ENCODE data around the gene ZNF284. TPM values are rescaled to one million over a fixed set of nuclear protein-coding genes. Genes with fewer than 3 reads are reported as not detected.

ZNF284 gene
- total and polyA plus RNA-seq, 2 donors (not counting 1 experiment from before 2014, with no cell fraction given): 2.1 to 3.3 TPM

DNA sequence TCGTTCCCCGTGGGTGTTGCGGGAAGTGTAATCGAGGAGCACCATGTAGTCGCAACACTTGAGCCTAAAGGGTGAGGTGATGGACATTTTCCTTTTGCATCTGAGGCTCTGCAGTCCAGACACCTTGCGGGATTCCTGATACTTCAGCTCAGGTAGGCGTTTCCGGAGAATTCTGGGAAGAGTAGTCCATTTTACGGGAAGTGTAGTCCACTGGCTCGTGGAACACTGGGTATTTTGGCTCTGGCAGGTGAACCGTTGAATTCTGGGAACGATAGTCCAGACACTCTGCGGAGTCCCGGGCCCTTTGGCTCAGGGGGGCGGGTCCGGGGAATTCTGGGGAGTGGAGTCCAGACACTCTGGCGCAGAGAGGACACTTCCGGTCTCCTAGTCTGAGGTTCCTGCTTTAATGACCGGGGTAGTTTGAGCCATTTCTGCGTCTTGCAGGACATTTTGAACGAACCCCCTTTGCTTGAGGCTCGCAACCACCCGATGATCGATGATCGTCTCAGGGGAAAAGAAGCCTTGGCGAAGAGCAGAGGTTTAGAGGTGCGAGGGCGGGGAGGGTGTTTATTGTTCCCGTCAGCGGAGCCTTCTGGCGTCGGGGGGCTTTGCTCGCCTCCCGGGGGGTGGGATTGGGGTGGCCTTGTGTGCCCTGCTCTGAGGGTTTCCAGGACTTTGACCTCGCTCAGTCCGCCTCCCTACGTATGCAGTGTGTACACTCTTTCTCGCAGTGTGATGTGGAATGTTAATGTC, 20.1 kb upstream of the ZNF284 start, which contains the start of gene ZNF223:
ZNF223 (plus strand) TSS at position 387 of the 753 bp plus-strand sequence. CDS start 3,141 bp downstream, outside the sequence.
- Histone ChIP-seq H4K20me1 (ENCODE audit: control insufficient read depth, insufficient read depth, low read length, poor library complexity, severe bottlenecking) (no peaks in the 10 kb centered on the region), H3K9ac (ENCODE audit: low read length) (peak within 1 kb of the TSS; percentile 67), H2AFZ (ENCODE audit: insufficient read depth, low read depth, low read length, poor library complexity, severe bottlenecking) (peak within 1 kb of the TSS; percentile 79), H3K79me2 (ENCODE audit: control insufficient read depth, insufficient read depth, low read length) (no peaks in the 10 kb centered on the region), H3K9me3 (ENCODE audit: control extremely low read depth in 1 of 3, control insufficient read depth in 2 of 3, insufficient read depth in 1 of 3, low read length in 2 of 3) (peaks cover 0 to 14% (median 0%) of the 10 kb centered on the region in 3 donors), H3K27ac (ENCODE audit: low read length in 2 of 2) (peak within 1 kb of the TSS in 1 of 2 donors; percentile 53), H3K36me3 (replicated peaks in 1 of 2; ENCODE audit: control extremely low read depth in 1 of 2, control insufficient read depth in 1 of 2, extremely low read depth in 1 of 2, insufficient read depth in 2 of 2, low read length in 1 of 2) (no peaks in the 10 kb centered on the region), H3K27me3 (replicated peaks in 1 of 4; ENCODE audit: control extremely low read depth in 1 of 4, control insufficient read depth in 3 of 4, insufficient read depth in 4 of 4, low read length in 3 of 4) (peaks cover 0 to 3% (median 0%) of the 10 kb centered on the region in 4 experiments), H3K4me1 (ENCODE audit: control insufficient read depth in 2 of 2, insufficient read depth in 2 of 2, low read length in 2 of 2) (peaks cover 13 to 22% of the 10 kb centered on the region in 2 donors), H3K4me2 (replicated peaks; ENCODE audit: low read depth, low read length, poor library complexity, severe bottlenecking) (peak within 1 kb of the TSS; percentile 71), H3K4me3 (ENCODE audit: control extremely low read depth in 1 of 5, extremely low read depth in 1 of 5, insufficient read depth in 1 of 5, low read depth in 2 of 5, low read length in 4 of 5) (peak within 1 kb of the TSS; percentile 62 to 79 (median 73))
- intact Hi-C loops (cut with micrococcal nuclease): loop anchor here (1.0 to 2.0 kb wide), 2 partner anchors 20 to 43 kb away; partner anchors contain the start of genes ZNF224 and ZNF284
- Mint-ChIP-seq H3K27me3 (peaks cover 16% of the 10 kb centered on the region), H3K27ac (peak within 1 kb of the TSS; percentile 82), H3K4me1 (peaks cover 27% of the 10 kb centered on the region), H3K4me3 (peak within 1 kb of the TSS; percentile 97), H3K9me3 (ENCODE audit: insufficient read depth) (peaks cover 9% of the 10 kb centered on the region)
- peak; percentile 59 for DNase-seq
- POLR2A ChIA-PET: interaction anchor here (0.7 to 1.0 kb wide), 2 partner anchors 113 to 155 kb away, joined by 3 read pairs; partner anchors contain the start of gene ZNF226
- ATAC-seq (ENCODE audit: low read depth): peak; percentile 90
- CTCF ChIA-PET: no interaction called here
- TF ChIP-seq, protein P1, sequence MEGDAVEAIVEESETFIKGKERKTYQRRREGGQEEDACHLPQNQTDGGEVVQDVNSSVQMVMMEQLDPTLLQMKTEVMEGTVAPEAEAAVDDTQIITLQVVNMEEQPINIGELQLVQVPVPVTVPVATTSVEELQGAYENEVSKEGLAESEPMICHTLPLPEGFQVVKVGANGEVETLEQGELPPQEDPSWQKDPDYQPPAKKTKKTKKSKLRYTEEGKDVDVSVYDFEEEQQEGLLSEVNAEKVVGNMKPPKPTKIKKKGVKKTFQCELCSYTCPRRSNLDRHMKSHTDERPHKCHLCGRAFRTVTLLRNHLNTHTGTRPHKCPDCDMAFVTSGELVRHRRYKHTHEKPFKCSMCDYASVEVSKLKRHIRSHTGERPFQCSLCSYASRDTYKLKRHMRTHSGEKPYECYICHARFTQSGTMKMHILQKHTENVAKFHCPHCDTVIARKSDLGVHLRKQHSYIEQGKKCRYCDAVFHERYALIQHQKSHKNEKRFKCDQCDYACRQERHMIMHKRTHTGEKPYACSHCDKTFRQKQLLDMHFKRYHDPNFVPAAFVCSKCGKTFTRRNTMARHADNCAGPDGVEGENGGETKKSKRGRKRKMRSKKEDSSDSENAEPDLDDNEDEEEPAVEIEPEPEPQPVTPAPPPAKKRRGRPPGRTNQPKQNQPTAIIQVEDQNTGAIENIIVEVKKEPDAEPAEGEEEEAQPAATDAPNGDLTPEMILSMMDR (IDR thresholded peaks at IDR 0.05): no peak
- TF ChIP-seq EZH2 (IDR thresholded peaks at IDR 0.05; ENCODE audit: borderline replicate concordance, insufficient read depth, low read depth, low read length, poor library complexity, severe bottlenecking): no peak
- WGBS (ENCODE audit: insufficient coverage): 2% methylated on average over 27 of the region's 38 CpGs

DNA sequence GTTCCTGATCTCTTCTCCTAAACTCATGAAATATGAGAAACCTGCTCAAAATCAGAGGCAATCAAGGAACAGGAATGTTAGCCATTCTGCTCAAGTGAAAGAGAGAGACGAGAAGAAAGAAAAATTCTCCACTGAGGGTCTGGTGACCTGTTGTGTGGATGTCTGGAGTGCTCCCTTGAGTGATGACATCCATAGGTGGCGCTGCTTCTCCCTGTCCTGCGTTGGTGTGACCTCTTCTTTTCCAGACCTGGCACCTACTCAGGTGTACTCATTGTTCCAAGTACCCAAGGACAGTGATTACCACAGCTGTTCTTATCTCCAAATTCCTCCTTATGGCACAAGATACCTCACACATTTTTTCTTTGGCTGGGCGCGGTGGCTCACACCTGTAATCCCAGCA, 16.1 kb upstream of the ZNF284 start:
- Histone ChIP-seq H3K4me1 (ENCODE audit: control insufficient read depth in 2 of 2, insufficient read depth in 2 of 2, low read length in 2 of 2) (peaks cover 11 to 18% of the 10 kb centered on the region in 2 donors), H3K4me2 (replicated peaks; ENCODE audit: low read depth, low read length, poor library complexity, severe bottlenecking) (no peak overlapping the region), H3K79me2 (ENCODE audit: control insufficient read depth, insufficient read depth, low read length) (no peaks in the 10 kb centered on the region), H3K4me3 (ENCODE audit: control extremely low read depth in 1 of 5, extremely low read depth in 1 of 5, insufficient read depth in 1 of 5, low read depth in 2 of 5, low read length in 4 of 5) (no peak overlapping the region), H4K20me1 (ENCODE audit: control insufficient read depth, insufficient read depth, low read length, poor library complexity, severe bottlenecking) (no peaks in the 10 kb centered on the region), H3K9ac (ENCODE audit: low read length) (no peak overlapping the region), H2AFZ (ENCODE audit: insufficient read depth, low read depth, low read length, poor library complexity, severe bottlenecking) (no peak overlapping the region), H3K27ac (ENCODE audit: low read length in 2 of 2) (no peak overlapping the region), H3K36me3 (replicated peaks in 1 of 2; ENCODE audit: control extremely low read depth in 1 of 2, control insufficient read depth in 1 of 2, extremely low read depth in 1 of 2, insufficient read depth in 2 of 2, low read length in 1 of 2) (peaks cover 0 to 2% of the 10 kb centered on the region in 2 experiments), H3K9me3 (ENCODE audit: control extremely low read depth in 1 of 3, control insufficient read depth in 2 of 3, insufficient read depth in 1 of 3, low read length in 2 of 3) (peaks cover 0 to 28% (median 0%) of the 10 kb centered on the region in 3 donors), H3K27me3 (replicated peaks in 1 of 4; ENCODE audit: control extremely low read depth in 1 of 4, control insufficient read depth in 3 of 4, insufficient read depth in 4 of 4, low read length in 3 of 4) (no peaks in the 10 kb centered on the region)
- TF ChIP-seq, protein P1 (IDR thresholded peaks at IDR 0.05): no peak
- no peaks in the 10 kb centered on the region for H3K27me3 Mint-ChIP-seq
- ATAC-seq (ENCODE audit: low read depth) (no peak), DNase-seq (no peak)
- H3K27ac Mint-ChIP-seq: no peak overlapping the region
- POLR2A ChIA-PET: interaction anchor here (0.7 kb wide), 1 partner anchor 119 kb away, joined by 4 read pairs; no protein-coding TSS in a partner anchor
- H3K9me3 Mint-ChIP-seq (ENCODE audit: insufficient read depth): peaks cover 6% of the 10 kb centered on the region
- CTCF ChIA-PET: no interaction called here
- WGBS (ENCODE audit: insufficient coverage): 78% methylated on average over 2 of the region's 5 CpGs
- intact Hi-C loops (cut with micrococcal nuclease): no loop called here
- H3K4me1 Mint-ChIP-seq: peaks cover 21% of the 10 kb centered on the region
- no peak overlapping the region for H3K4me3 Mint-ChIP-seq
